Measurements from ENCODE around the gene LAMA2.

- TF ChIP-seq, protein P1, sequence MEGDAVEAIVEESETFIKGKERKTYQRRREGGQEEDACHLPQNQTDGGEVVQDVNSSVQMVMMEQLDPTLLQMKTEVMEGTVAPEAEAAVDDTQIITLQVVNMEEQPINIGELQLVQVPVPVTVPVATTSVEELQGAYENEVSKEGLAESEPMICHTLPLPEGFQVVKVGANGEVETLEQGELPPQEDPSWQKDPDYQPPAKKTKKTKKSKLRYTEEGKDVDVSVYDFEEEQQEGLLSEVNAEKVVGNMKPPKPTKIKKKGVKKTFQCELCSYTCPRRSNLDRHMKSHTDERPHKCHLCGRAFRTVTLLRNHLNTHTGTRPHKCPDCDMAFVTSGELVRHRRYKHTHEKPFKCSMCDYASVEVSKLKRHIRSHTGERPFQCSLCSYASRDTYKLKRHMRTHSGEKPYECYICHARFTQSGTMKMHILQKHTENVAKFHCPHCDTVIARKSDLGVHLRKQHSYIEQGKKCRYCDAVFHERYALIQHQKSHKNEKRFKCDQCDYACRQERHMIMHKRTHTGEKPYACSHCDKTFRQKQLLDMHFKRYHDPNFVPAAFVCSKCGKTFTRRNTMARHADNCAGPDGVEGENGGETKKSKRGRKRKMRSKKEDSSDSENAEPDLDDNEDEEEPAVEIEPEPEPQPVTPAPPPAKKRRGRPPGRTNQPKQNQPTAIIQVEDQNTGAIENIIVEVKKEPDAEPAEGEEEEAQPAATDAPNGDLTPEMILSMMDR (IDR thresholded peaks at IDR 0.05), result no peak
- TF ChIP-seq POLR2AphosphoS5 (IDR thresholded peaks at IDR 0.05; ENCODE audit: low read depth, low read length) (no peak), TCF7L2 (IDR thresholded peaks at IDR 0.05; ENCODE audit: low read depth, low read length) (no peak)
- TF ChIP-seq, protein P2, sequence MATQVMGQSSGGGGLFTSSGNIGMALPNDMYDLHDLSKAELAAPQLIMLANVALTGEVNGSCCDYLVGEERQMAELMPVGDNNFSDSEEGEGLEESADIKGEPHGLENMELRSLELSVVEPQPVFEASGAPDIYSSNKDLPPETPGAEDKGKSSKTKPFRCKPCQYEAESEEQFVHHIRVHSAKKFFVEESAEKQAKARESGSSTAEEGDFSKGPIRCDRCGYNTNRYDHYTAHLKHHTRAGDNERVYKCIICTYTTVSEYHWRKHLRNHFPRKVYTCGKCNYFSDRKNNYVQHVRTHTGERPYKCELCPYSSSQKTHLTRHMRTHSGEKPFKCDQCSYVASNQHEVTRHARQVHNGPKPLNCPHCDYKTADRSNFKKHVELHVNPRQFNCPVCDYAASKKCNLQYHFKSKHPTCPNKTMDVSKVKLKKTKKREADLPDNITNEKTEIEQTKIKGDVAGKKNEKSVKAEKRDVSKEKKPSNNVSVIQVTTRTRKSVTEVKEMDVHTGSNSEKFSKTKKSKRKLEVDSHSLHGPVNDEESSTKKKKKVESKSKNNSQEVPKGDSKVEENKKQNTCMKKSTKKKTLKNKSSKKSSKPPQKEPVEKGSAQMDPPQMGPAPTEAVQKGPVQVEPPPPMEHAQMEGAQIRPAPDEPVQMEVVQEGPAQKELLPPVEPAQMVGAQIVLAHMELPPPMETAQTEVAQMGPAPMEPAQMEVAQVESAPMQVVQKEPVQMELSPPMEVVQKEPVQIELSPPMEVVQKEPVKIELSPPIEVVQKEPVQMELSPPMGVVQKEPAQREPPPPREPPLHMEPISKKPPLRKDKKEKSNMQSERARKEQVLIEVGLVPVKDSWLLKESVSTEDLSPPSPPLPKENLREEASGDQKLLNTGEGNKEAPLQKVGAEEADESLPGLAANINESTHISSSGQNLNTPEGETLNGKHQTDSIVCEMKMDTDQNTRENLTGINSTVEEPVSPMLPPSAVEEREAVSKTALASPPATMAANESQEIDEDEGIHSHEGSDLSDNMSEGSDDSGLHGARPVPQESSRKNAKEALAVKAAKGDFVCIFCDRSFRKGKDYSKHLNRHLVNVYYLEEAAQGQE (IDR thresholded peaks at IDR 0.05; ENCODE audit: insufficient read depth in 1 of 2, low read depth in 2 of 2, low read length in 1 of 2), result no peak
Observed at GRCh38 chr6:129130959-129131681, 248.2 kb downstream of the LAMA2 start.
